Neural cell (in vitro differentiated cells): ENCODE results near the gene CRYZ. TPM values are rescaled to one million over a fixed set of nuclear protein-coding genes. Genes with fewer than 3 reads are reported as not detected.

ENCODE experiments used
- H2AFZ ChIP-seq: fragments of 200-600, 300-800 bp; sonication (generic), shearing (Covaris generic); 2 replicates; pipeline ENCODE4 v1.6.0; 2014; ENCODE audit warnings: low read depth, mild to moderate bottlenecking, antibody characterized with exemption, low read length, moderate library complexity
- H3F3A ChIP-seq: fragments of 200-600 bp; shearing (Covaris generic); 2 replicates; pipeline ENCODE4 v1.6.1; 2016; ENCODE audit warnings: mild to moderate bottlenecking, moderate library complexity, mixed read lengths, antibody characterized with exemption, low read length; ENCODE audit not compliant: insufficient read depth, poor library complexity, severe bottlenecking
- H3K27ac ChIP-seq: fragments of 200-600, 300-800 bp; sonication (generic), shearing (Covaris generic); 2 replicates; pipeline ENCODE4 v1.5.1; 2014; ENCODE audit warnings: mild to moderate bottlenecking, low read length, moderate library complexity
- H3K27me3 ChIP-seq: fragments of 300-800, 200-600 bp; sonication (generic), shearing (Covaris generic); 2 replicates; pipeline ENCODE4 v1.6.0; 2014; ENCODE audit warnings: mild to moderate bottlenecking, low read depth, low read length, moderate library complexity; ENCODE audit not compliant: insufficient read depth
- H3K36me3 ChIP-seq: fragments of 300-800, 200-600 bp; sonication (generic), shearing (Covaris generic); 2 replicates; pipeline ENCODE4 v1.5.1; 2014; ENCODE audit warnings: mild to moderate bottlenecking, antibody characterized with exemption, low read length, moderate library complexity; ENCODE audit not compliant: insufficient read depth
- H3K4me2 ChIP-seq: fragments of 300-800, 200-600 bp; sonication (generic), shearing (Covaris generic); 2 replicates; pipeline ENCODE4 v1.6.0; 2014; ENCODE audit warnings: mild to moderate bottlenecking, low read length
- H3K4me3 ChIP-seq: fragments of 300-800, 200-600 bp; sonication (generic), shearing (Covaris generic); 2 replicates; pipeline ENCODE4 v1.5.1; 2014; ENCODE audit warnings: mild to moderate bottlenecking, low read length, moderate library complexity
- H3K79me2 ChIP-seq: fragments of 200-600 bp; shearing (Covaris generic); replicated peaks from 2 replicates; pipeline ENCODE4 v1.6.0; 2014; ENCODE audit warnings: mild to moderate bottlenecking, low read length, moderate library complexity; ENCODE audit not compliant: insufficient read depth
- H3K9ac ChIP-seq: fragments of 300-800, 200-600 bp; sonication (generic), shearing (Covaris generic); 2 replicates; pipeline ENCODE4 v1.6.1; 2016; ENCODE audit warnings: mild to moderate bottlenecking, low read length, mixed read lengths
- H3K9me2 ChIP-seq: fragments of 200-600 bp; shearing (Covaris generic); 2 replicates; pipeline ENCODE4 v1.6.1; 2016; ENCODE audit warnings: mild to moderate bottlenecking, low read length, mixed read lengths; ENCODE audit not compliant: insufficient read depth
- H3K9me3 ChIP-seq: fragments of 200-600, 300-800 bp; sonication (generic), shearing (Covaris generic); 2 replicates; pipeline ENCODE4 v1.6.1; 2016; ENCODE audit warnings: mild to moderate bottlenecking, mixed run types, low read length, moderate library complexity, mixed read lengths
- H4K20me1 ChIP-seq: fragments of 200-600 bp; shearing (Covaris generic); 2 replicates; pipeline ENCODE4 v1.6.1; 2016; ENCODE audit warnings: mild to moderate bottlenecking, mixed run types; ENCODE audit not compliant: insufficient read depth
- EP300 ChIP-seq: fragments of 450-650 bp; conservative IDR thresholded peaks from 2 replicates; pipeline ENCODE4 v1.6.1; 2014; ENCODE audit warnings: antibody characterized with exemption, mild to moderate bottlenecking, moderate library complexity; ENCODE audit not compliant: poor library complexity, severe bottlenecking
- EZH2 ChIP-seq: fragments of 200-600, 300-800 bp; shearing (Covaris generic), sonication (generic); IDR thresholded peaks from 2 replicates; pipeline ENCODE4 v1.6.1; 2014; ENCODE audit warnings: antibody characterized with exemption, low read length, borderline replicate concordance, mild to moderate bottlenecking; ENCODE audit not compliant: insufficient read depth, poor library complexity, severe bottlenecking
- MXI1 ChIP-seq: fragments of 450-650 bp; conservative IDR thresholded peaks from 2 replicates; pipeline ENCODE4 v1.6.1; 2014; ENCODE audit warnings: antibody characterized with exemption, mild to moderate bottlenecking; ENCODE audit not compliant: poor library complexity, severe bottlenecking
- POLR2AphosphoS5 ChIP-seq: IDR thresholded peaks from 2 replicates; pipeline ENCODE4 v1.6.1; 2012
- SMC3 ChIP-seq: fragments of 450-650 bp; conservative IDR thresholded peaks from 2 replicates; pipeline ENCODE4 v1.6.1; 2014; ENCODE audit warnings: antibody characterized with exemption, mild to moderate bottlenecking, moderate library complexity; ENCODE audit not compliant: poor library complexity
- TAF1 ChIP-seq: IDR thresholded peaks from 2 replicates; pipeline ENCODE4 v1.6.1; 2012; ENCODE audit warnings: low read depth
- polyA plus RNA-seq: library from polyadenylated mRNA; depleted of rRNA; stranded (reverse); fragments of >200 nt; gene quantifications from 2 replicates; pipeline ENCODE4 v1.2.3, GENCODE V29; 2014
- TF ChIP-seq, protein P1 (sequence below): fragments of 450-650 bp; IDR thresholded peaks from 2 replicates; pipeline ENCODE4 v1.5.1; 2014; ENCODE audit warnings: antibody characterized with exemption, mild to moderate bottlenecking, moderate library complexity; ENCODE audit not compliant: poor library complexity, severe bottlenecking
- TF ChIP-seq, protein P2 (sequence below): IDR thresholded peaks from 2 replicates; pipeline ENCODE4 v1.6.1; 2012; ENCODE audit warnings: borderline replicate concordance

The CRYZ gene
- polyA plus RNA-seq, 1 donor from 2014 or later: 1.9 TPM

DNA sequence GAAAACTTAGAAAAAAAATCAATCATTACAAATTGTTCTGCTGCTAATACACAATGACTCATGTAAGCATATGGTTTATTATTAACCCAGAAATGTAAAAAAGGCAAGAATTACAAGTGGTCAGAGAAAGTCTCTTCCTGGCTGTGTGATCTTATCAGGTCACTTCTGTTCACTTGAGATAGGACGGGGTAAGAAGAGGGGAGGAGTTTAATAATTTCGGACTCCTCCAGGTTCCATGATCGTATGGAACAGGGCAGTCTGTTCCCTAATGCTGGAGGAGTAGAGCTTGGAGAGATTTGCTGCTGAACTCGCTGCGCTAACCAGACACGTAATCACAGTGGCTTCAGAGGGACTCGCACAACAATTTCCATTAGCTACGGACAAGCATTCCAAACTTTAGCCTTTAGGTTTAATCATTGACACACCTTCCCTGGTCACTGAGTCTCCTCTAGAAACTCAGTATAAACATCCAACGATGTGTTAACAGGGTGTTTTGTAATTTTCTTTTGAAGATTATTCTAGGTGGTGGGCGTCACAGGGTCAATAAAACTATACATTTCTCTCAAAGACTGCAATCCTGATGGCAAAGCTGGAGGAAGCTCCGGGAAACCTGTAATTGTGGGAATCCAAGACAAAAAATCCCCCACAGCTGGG lies 1.3 kb downstream of the CRYZ start:
- H3K79me2 ChIP-seq: no peaks in the 10 kb centered on the region
- H4K20me1 ChIP-seq: no peaks in the 10 kb centered on the region
- no peaks in the 10 kb centered on the region for H3K9me2 ChIP-seq
- no peak overlapping the region for H3K4me2 ChIP-seq
- no peaks in the 10 kb centered on the region for H3K36me3 ChIP-seq
- TF ChIP-seq, protein P1, sequence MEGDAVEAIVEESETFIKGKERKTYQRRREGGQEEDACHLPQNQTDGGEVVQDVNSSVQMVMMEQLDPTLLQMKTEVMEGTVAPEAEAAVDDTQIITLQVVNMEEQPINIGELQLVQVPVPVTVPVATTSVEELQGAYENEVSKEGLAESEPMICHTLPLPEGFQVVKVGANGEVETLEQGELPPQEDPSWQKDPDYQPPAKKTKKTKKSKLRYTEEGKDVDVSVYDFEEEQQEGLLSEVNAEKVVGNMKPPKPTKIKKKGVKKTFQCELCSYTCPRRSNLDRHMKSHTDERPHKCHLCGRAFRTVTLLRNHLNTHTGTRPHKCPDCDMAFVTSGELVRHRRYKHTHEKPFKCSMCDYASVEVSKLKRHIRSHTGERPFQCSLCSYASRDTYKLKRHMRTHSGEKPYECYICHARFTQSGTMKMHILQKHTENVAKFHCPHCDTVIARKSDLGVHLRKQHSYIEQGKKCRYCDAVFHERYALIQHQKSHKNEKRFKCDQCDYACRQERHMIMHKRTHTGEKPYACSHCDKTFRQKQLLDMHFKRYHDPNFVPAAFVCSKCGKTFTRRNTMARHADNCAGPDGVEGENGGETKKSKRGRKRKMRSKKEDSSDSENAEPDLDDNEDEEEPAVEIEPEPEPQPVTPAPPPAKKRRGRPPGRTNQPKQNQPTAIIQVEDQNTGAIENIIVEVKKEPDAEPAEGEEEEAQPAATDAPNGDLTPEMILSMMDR: no peak
- no peak for TF ChIP-seq POLR2AphosphoS5
- no peak for TF ChIP-seq TAF1
- no peak for TF ChIP-seq MXI1
- TF ChIP-seq SMC3: no peak
- no peak for TF ChIP-seq EP300
- no peak for TF ChIP-seq EZH2
- H3K4me3 ChIP-seq: no peak overlapping the region
- no peak overlapping the region for H3K9ac ChIP-seq
- no peaks in the 10 kb centered on the region for H3K9me3 ChIP-seq
- no peak overlapping the region for H2AFZ ChIP-seq
- H3F3A ChIP-seq: no peaks in the 10 kb centered on the region
- H3K27ac ChIP-seq: no peak overlapping the region
- H3K27me3 ChIP-seq: no peaks in the 10 kb centered on the region

DNA sequence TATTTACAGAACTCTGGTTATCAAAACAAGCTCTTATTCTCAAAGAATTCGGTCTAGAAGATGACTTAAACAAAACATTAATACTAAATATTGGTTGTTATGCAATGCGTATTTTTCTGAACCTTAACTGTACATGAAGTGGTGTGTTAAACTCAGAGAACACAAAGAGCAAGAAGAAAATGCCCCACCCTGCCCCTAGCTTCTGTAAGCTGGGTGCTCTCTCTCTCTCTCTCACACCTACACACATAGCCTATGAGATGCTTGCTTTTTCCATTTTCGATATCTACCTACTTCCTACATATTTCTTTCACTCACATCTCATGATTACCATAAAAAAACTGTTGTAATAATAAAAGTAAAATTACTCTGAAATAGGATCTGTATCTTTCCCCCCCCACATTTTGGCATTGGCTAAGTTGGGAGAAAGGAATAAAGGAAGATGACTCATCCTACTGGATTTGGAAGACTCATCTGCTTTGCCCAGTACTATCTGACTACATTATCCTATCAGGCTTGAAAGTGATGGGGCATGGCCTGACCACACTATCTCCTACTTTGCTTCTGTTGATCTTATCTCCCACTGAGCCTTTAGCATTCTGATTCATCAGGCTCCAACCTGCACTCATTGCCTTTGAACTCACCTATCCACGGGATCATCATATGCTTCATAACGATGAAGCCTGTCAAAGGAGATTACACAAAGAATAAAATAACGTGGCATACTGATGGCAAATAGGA lies 2.9 kb downstream of the CRYZ start:
- Histone ChIP-seq H3K9me3 (no peaks in the 10 kb centered on the region), H3K36me3 (no peaks in the 10 kb centered on the region), H3K27ac (no peak overlapping the region), H3K9me2 (no peaks in the 10 kb centered on the region), H2AFZ (no peak overlapping the region), H3K27me3 (no peaks in the 10 kb centered on the region), H3K4me3 (no peak overlapping the region), H3K9ac (no peak overlapping the region), H3F3A (no peaks in the 10 kb centered on the region), H3K79me2 (no peaks in the 10 kb centered on the region), H3K4me2 (no peak overlapping the region), H4K20me1 (no peaks in the 10 kb centered on the region)
- TF ChIP-seq MXI1 (no peak), SMC3 (no peak), TAF1 (no peak), POLR2AphosphoS5 (no peak), EZH2 (no peak)
- TF ChIP-seq, protein P1: no peak
- TF ChIP-seq, protein P2, sequence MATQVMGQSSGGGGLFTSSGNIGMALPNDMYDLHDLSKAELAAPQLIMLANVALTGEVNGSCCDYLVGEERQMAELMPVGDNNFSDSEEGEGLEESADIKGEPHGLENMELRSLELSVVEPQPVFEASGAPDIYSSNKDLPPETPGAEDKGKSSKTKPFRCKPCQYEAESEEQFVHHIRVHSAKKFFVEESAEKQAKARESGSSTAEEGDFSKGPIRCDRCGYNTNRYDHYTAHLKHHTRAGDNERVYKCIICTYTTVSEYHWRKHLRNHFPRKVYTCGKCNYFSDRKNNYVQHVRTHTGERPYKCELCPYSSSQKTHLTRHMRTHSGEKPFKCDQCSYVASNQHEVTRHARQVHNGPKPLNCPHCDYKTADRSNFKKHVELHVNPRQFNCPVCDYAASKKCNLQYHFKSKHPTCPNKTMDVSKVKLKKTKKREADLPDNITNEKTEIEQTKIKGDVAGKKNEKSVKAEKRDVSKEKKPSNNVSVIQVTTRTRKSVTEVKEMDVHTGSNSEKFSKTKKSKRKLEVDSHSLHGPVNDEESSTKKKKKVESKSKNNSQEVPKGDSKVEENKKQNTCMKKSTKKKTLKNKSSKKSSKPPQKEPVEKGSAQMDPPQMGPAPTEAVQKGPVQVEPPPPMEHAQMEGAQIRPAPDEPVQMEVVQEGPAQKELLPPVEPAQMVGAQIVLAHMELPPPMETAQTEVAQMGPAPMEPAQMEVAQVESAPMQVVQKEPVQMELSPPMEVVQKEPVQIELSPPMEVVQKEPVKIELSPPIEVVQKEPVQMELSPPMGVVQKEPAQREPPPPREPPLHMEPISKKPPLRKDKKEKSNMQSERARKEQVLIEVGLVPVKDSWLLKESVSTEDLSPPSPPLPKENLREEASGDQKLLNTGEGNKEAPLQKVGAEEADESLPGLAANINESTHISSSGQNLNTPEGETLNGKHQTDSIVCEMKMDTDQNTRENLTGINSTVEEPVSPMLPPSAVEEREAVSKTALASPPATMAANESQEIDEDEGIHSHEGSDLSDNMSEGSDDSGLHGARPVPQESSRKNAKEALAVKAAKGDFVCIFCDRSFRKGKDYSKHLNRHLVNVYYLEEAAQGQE: no peak
